HG03097 (cell line): Measurements from ENCODE around the gene HOXD12.

Source experiments
- ATAC-seq: cut with Tn5 transposase; IDR thresholded peaks from one replicate; pipeline ENCODE4 v1.9.1; 2021; ENCODE audit not compliant: unreplicated experiment, low FRiP score

Gene HOXD12

GRCh38 chr2:176130147-176130956, 30.8 kb downstream of the HOXD12 start:
- ATAC-seq: no peak

GRCh38 chr2:176130957-176131847, 31.6 kb downstream of the HOXD12 start:
- ATAC-seq: no peak

- no peak for ATAC-seq
Measured at GRCh38 chr2:176131848-176132158, 32.2 kb downstream of the HOXD12 start.

GRCh38 chr2:176132205-176133171, 32.9 kb downstream of the HOXD12 start:
- ATAC-seq: no peak

GRCh38 chr2:176133389-176133788, 33.8 kb downstream of the HOXD12 start:
- ATAC-seq: no peak

- ATAC-seq: no peak
Measured at GRCh38 chr2:176134035-176134434, 34.4 kb downstream of the HOXD12 start.

- no peak for ATAC-seq
Measured at GRCh38 chr2:176135035-176135440, 35.4 kb downstream of the HOXD12 start.

GRCh38 chr2:176136374-176137251, 37.0 kb downstream of the HOXD12 start:
- no peak for ATAC-seq

GRCh38 chr2:176137252-176137580, 37.6 kb downstream of the HOXD12 start:
- no peak for ATAC-seq

GRCh38 chr2:176137906-176138305, 38.3 kb downstream of the HOXD12 start:
- ATAC-seq: no peak

- no peak for ATAC-seq
Measured at GRCh38 chr2:176138526-176138922, 38.9 kb downstream of the HOXD12 start.

- no peak for ATAC-seq
Measured at GRCh38 chr2:176138923-176139660, 39.5 kb downstream of the HOXD12 start.

- no peak for ATAC-seq
Measured at GRCh38 chr2:176139661-176140512, 40.3 kb downstream of the HOXD12 start.

GRCh38 chr2:176140513-176141317, 41.1 kb downstream of the HOXD12 start:
- ATAC-seq: peak; percentile 85

- no peak for ATAC-seq
Measured at GRCh38 chr2:176142281-176142680, 42.7 kb downstream of the HOXD12 start.

GRCh38 chr2:176145085-176145969, 45.7 kb downstream of the HOXD12 start:
- ATAC-seq: no peak
